Omental fat pad (tissue), 4 donors: ENCODE measurements around the gene DHX57. TPM values are rescaled to one million over a fixed set of nuclear protein-coding genes. Genes with fewer than 3 reads are reported as not detected.

Source experiments
- ATAC-seq: fragments of 150-250 bp; one replicate; pipeline ENCODE4 v1.9.1; 2016; ENCODE audit warnings: mild to moderate bottlenecking, moderate library complexity; ENCODE audit not compliant: low FRiP score
- DNase-seq: peaks from one replicate; pipeline ENCODE4 v3.0.0-alpha.2; 2019; ENCODE audit warnings: low spot score
- CTCF ChIP-seq, 3 donors: fragments of 450-650 bp; IDR thresholded peaks; one replicate each; pipeline ENCODE4 v1.5.1; 2016 to 2017; ENCODE audit warnings: antibody characterized with exemption in 3 of 3, mild to moderate bottlenecking in 3 of 3, moderate library complexity in 2 of 3
- total RNA-seq, 4 donors: library from RNA; depleted of rRNA; stranded (reverse); fragments of >200 nt; gene quantifications; one replicate each; pipeline ENCODE4 v1.1.0, GENCODE V29; 2016

Gene DHX57
- total RNA-seq, 4 donors from 2014 or later: 7.5 to 15.4 (median 13.7) TPM

GRCh38 chr2:38754506-38754905 is 121.2 kb downstream of the DHX57 start:
- DNase-seq: no peak
- TF ChIP-seq CTCF (IDR thresholded peaks at IDR 0.05): no peak
- no peak for ATAC-seq

DNA sequence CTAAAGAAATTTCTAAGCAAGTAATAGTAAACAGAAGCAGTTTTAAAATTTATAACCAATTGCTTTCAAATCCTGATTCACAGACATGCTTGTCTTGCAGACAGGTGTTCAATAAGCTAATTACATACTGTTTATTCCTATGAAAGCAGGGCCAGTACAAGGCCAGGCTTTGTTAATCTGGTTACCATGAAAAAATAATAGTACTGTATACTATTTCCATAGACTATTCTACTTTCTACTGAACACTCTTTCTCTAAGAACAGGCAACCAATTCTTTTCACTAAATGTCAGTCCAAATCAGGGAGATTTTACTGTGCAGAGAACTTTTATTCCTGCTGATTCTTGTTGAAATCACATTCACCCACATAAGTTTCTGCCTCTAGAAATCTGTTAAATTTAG is 121.7 kb downstream of the DHX57 start:
- TF ChIP-seq CTCF (IDR thresholded peaks at IDR 0.05): no peak
- DNase-seq (no peak), ATAC-seq (no peak)

DNA sequence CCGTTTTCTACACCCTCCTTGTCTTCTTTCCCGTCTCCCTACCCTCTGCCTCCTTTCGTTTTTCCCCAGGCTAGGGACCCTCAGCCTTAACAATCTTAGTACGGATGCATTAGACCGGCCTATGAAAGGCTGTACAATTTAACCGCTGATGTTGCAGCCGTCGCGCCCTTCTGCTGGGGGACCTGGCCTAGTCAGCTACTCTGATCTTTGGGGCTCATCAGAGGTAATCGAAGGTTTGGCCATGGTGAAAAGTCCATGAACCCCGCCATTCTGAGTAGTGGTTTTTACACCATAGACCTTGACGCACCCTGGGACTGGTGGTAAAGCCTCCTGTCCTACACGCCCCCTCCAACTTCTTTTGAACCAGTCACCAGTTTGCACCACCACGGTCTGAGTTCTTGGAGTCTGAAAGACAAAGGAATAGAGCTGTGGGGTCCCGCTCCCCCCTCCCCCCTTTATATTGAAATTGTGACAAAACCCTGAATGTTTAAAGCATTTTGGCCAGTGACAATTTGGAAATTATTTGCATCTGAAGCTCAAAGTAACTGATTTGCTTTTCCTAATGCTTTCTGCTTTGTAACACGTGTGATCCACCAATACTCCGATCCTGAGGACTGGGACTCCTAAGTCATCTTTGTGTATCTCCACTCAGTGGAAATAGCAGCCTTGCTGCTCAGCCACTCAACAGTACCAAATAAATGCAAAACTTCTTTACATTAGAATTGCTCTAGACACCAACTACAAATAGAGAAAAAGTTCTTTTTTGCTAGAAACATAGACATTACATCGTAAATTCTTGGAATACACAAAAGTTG is 123.9 kb downstream of the DHX57 start:
- ATAC-seq: peak; percentile 33
- TF ChIP-seq CTCF (IDR thresholded peaks at IDR 0.05): no peak
- DNase-seq: no peak

DNA sequence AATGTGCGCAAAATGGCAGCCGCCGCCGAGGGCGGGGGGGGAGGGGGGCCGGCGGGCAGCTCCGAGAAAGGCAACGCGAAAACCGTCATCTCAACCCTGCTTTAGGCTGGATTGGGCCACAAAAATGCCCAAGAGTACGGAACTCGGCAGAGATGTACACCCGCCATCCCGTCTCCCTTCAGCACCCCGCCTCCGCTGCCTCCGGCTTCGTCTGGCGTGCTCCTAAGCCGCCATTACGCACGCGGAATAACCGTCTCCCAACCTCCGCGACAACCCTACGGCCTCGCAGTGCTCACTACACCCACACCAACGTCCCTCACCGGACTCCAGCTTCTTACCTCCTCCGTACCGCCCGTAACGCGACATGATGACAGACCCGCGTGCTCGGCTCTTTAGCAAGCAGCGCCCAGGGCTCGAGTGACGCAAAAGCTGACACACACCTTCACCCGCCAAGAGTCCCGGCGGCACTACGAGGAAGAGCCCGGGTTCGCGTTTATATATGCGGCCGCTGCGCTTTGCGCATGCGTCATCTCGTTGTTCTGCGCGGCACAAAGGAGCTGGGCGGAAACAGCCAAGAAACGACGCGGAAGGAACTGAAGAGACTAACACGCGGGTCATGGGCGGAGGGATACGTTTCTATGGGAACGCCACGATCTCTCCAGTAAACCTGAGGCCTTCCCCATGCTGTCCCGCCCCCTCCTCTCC is 124.7 kb downstream of the DHX57 start, which contains the start of gene SRSF7:
Gene SRSF7 (minus strand): TSS at position 471 of the 705 bp plus-strand sequence. CDS start 105 bp downstream, at position 366.
- no peak for TF ChIP-seq CTCF (IDR thresholded peaks at IDR 0.05)
- DNase-seq: peak; percentile 94

DNA sequence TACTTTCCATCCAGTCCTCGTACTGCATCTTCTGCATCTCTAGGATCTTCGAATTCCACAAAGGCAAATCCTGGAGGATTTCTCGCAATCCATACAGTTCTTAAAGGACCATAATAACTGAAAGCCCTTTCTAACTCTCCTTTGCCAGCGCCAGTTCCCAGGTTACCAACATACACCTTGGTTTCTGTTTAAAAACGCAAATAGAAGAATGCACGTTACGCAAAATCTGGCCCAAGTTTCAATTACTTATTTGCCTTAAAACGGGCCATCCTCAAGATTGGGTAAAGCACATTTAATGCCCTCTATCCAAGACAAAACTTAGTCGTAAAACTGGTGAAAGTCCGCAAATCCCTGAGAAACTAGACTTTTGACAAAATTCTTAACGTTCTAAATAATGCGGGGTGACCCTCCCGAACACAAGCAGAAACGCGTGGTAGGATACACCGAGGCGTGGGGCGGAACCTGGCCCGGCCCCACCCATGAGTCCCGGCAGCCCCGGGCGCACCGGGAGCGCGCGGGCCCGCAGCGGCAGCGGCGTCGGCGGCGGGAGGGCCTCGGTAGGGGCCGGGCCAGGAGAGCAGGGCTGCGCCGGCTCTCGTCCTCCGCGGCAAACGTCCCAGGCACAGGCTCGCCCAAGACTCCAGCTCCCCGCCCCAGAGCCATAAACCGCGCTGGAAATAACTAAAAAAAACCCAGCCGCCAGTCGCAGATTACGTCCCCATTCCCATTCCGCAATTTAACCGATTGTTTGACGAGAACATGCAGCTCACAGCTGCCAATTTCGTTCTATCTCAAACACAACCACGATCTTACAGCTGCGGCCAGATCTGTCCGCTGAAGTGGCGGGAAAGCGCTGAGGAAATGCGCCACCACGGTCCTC is 125.5 kb downstream of the DHX57 start:
- TF ChIP-seq CTCF (IDR thresholded peaks at IDR 0.05): no peak
- ATAC-seq (peak; percentile 45), DNase-seq (no peak)

More for the DNA sequence above, 124.7 kb downstream of the DHX57 start, which contains the start of gene SRSF7:
- peak; percentile 97 for ATAC-seq

- DNase-seq (no peak), ATAC-seq (no peak)
- TF ChIP-seq CTCF (IDR thresholded peaks at IDR 0.05): no peak
Measured at GRCh38 chr2:38748943-38749804, 126.6 kb downstream of the DHX57 start.
